Dermis microvascular lymphatic vessel endothelial cell (primary cell): ENCODE data around the gene PPFIA3. TPM values are rescaled to one million over a fixed set of nuclear protein-coding genes. Genes with fewer than 3 reads are reported as not detected.
A peak's percentile ranks its signal among the peaks of the same experiment; 100 is the strongest.
"Not testable (repeated sequence)": the region's sequence is repeated elsewhere in the genome, so short reads cannot be mapped to it uniquely, and the experiment has no call there.

Source experiments
- DNase-seq, 2 donors: peaks; one replicate each; pipeline versions ENCODE4 v3.0.0 to v3.0.0-alpha.2; 2010; ENCODE audit warnings: low read depth in 2 of 2
- total RNA-seq: library from RNA; depleted of rRNA; stranded (reverse); fragments of >200 nt; gene quantifications from 2 replicates; pipeline ENCODE4 v1.2.1, GENCODE V29; 2014

The PPFIA3 gene
- total RNA-seq, 1 donor from 2014 or later: 4.0 TPM

DNA sequence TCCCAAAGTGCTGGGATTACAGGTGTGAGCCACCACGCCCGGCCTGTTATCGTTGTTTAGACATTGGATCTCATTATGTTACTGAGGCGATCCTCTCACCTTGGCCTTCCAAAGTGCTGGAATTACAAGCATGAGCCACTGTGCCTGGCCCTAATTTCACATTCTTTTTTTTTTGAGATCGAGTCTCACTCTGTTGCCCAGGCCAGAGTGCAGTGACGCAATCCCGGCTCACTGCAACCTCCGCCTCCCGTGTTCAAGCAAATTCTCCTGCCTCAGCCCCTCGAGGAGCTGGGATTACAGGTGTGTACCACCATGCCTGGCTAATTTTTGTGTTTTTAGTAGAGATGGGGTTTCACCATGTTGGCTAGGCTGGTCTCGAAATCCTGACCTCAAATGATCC lies 3.9 kb downstream of the PPFIA3 start:
- DNase-seq: not testable (repeated sequence)

DNA sequence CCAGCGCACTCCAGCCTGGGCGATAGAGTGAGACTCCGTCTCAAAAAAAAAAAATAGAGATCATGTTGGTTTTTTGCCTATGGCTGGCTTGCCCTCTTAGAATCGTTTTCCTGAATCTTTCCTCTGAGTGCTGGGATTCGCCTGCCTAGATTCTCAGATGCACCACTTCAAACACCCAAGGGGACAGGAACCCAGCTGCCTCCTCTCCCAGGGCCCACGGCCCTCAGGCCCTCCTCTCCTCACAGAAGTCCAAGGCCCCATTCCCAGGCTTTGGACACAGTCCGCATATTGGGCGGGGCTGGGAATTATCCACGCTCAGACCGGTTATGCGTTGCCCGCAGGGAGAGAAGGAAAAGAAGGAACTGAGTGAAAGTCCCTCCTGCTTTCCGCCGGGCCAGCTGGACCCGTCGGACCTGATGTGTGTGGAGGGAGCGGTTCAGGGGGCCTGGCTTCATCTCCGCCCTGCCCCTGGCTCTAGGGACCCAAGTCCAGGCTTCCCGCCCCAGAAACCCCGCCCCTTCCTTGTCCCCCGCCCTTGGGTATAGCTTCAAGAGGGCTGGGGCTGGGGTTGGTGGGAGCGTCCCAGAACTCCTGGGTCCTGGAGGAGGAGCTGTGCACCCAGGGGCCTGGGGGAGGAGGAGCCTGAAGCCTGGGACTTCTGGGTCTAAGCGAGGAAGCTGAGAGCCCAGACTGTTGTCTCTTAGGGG lies 5.8 kb downstream of the PPFIA3 start:
- DNase-seq: no peak

- DNase-seq: no peak
These were observed 7.2 kb downstream of the PPFIA3 start for GRCh38 chr19:49126575-49126974.

DNA sequence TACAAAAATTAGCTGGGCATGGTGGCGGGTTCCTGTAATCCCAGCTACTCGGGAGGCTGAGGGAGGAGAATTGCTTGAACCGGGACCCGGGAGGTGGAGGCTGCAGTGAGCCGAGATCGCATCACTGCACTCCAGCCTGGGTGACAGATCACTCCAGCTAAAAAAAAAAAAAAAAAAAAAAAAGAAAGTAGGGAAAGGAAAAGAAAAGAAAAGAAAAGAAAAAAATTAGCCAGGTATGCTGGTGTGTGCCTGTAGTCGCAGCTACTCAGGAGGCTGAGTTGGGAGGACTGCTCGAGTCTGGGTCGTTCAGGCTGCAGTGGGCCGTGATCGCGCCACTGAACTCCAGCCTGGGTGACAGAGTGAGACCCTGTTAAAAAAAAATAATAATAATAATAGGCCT lies 7.9 kb downstream of the PPFIA3 start:
- DNase-seq: not testable (repeated sequence)

DNA sequence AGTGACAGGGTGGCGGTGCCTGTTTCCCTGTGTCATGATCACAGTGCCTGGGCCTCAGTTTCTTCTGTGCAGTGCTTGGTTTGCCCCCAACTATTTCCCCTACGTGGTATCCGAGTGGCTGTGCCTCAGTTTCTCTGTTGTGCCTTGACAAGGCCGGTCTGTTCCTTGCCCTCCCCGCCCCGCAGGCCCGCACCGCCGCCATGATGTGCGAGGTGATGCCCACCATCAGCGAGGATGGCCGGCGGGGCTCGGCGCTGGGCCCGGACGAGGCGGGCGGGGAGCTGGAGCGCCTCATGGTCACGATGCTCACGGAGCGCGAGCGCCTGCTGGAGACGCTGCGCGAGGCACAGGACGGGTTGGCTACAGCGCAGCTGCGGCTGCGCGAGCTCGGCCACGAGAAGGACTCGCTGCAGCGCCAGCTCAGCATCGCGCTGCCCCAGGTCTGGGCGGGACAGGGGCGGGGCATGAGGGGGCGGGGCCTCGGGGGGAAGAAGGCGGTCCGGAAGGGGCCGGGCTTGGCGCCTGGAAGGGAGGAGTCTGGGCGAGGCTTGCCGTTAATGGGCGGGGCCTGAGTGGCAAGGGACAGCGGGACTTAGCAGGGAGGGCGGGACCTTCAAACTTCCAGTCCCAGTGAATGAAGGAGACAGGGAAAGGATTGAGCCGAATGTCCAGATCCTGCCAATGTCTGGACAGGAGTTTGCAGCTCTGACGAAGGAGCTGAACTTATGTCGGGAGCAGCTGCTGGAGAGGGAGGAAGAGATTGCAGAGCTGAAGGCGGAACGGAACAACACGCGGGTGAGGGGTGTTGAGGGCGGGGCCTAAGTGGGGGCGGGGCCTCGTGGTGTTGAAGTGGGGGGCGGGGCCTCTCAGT lies 8.6 kb downstream of the PPFIA3 start:
- DNase-seq: peak; percentile 88 to 97

DNA sequence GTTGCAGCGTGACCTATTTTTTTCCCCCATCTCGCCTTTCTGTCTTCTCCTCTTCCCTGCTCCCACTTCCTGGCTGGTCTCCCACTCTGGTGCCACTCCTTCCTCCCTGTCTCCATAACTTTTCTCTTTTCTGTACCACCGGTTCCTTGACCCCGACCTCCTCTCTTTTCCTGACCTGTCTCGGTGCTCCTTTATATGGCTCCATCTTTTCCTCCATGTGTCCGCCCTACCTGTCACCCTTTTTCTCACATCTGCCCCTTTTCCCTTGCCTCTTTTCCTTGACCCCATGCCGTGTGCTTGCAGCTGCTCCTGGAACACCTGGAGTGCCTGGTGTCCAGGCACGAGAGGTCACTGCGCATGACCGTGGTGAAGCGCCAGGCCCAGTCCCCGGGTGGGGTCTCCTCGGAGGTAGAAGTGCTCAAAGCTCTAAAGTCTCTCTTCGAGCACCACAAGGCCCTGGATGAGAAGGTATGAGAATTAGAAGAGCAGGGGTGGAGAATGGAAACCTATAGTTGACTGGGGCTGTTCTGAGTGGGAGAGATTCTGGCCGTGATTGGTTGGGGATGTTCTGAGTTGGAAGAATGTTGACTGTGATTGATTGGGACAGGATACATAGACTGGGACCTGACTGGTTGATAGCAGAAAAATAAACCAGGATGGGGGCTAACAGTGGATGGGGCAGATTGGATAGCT lies 9.3 kb downstream of the PPFIA3 start:
- no peak for DNase-seq

DNA sequence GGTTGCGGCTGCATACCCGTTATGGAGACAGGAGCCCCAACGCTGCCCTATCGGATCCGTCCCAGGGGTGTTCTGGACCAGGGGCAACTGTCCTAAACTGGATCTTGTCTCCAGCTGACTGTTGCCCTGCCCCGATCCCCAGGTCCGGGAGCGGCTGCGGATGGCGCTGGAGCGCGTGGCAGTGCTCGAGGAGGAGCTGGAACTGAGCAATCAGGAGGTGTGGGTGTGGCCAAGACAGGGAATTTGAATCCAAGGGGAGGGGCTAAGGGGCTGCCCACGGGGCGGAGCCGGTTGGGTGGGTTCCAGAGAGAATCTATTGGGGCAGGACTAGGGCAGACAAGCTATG lies 9.9 kb downstream of the PPFIA3 start:
- DNase-seq: no peak

DNA sequence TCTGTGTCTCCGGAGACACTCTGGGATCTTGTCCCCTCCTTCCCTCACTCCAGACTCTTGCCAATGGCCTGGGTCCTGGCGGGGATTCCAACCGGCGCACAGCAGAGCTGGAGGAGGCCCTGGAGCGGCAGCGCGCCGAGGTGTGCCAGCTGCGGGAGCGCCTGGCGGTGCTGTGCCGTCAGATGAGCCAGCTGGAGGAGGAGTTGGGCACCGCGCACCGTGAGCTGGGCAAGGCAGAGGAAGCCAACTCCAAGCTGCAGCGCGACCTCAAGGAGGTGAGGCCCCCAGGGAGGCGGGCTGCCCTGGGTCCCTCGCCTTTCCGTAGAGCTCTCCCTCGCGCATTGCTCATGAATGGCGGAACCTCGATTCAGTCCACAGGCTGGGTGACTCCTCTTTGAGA lies 11.0 kb downstream of the PPFIA3 start:
- no peak for DNase-seq

- DNase-seq: no peak
These were observed 13.7 kb downstream of the PPFIA3 start for GRCh38 chr19:49132974-49133609.

GRCh38 chr19:49133621-49134454 lies 14.5 kb downstream of the PPFIA3 start:
- DNase-seq: peak in 1 of 2 donors; percentile 44

DNA sequence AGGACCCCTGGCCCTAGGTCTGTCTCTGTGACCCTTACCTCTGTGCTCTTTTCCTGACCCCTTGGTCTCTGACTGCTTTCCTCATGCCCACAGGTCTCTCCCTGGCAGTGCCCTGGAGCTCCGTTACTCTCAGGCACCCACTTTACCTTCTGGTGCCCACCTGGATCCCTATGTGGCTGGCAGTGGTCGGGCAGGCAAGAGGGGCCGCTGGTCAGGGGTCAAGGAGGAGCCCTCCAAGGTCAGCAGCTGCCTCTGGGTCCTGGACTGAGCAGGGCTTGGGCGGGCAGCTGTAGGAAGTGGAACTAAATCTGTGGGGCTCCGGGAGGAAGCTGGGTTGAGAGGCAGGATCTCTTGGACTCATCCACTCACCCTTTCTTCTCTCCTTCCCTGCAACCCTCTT lies 16.3 kb downstream of the PPFIA3 start:
- DNase-seq: no peak

DNA sequence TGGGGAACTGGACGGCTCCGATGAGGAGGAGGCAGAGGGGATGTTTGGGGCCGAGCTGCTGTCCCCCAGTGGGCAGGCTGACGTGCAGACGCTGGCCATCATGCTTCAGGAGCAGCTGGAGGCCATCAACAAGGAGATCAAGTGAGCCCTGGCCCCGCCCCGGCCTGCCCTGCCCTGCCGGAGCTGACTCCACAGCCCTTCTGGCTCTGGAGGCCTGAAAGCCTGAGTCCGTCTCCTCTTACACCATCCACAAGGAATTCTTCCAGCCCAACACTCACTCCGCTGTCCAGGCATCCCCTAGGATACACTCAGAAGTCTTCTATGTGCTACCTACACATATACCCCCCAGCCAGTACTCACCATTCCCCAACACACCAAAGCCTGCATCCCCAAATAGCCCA lies 17.4 kb downstream of the PPFIA3 start:
- DNase-seq: no peak

GRCh38 chr19:49140951-49141350 lies 21.6 kb downstream of the PPFIA3 start:
- no peak for DNase-seq

DNA sequence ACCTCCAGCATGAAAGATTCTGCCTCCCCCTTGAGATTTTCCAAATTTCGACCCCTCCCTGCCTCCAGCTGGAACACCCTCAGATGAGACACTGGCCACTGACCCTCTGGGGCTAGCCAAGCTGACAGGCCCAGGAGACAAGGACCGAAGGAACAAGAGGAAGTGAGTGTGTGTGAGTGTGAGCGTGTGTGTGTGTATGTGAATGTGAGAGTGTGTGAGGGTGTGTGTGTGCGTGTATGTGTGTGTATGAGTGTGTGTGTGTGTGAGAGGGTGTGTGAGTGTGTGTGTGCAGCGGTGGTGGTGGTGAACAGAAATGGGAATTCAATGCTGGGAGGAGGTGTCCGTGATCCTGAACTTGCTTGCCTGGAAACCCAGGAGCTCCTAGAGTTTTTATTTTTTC lies 22.0 kb downstream of the PPFIA3 start:
- no peak for DNase-seq

GRCh38 chr19:49142866-49143335 lies 23.6 kb downstream of the PPFIA3 start:
- DNase-seq: peak; percentile 77 to 91

DNA sequence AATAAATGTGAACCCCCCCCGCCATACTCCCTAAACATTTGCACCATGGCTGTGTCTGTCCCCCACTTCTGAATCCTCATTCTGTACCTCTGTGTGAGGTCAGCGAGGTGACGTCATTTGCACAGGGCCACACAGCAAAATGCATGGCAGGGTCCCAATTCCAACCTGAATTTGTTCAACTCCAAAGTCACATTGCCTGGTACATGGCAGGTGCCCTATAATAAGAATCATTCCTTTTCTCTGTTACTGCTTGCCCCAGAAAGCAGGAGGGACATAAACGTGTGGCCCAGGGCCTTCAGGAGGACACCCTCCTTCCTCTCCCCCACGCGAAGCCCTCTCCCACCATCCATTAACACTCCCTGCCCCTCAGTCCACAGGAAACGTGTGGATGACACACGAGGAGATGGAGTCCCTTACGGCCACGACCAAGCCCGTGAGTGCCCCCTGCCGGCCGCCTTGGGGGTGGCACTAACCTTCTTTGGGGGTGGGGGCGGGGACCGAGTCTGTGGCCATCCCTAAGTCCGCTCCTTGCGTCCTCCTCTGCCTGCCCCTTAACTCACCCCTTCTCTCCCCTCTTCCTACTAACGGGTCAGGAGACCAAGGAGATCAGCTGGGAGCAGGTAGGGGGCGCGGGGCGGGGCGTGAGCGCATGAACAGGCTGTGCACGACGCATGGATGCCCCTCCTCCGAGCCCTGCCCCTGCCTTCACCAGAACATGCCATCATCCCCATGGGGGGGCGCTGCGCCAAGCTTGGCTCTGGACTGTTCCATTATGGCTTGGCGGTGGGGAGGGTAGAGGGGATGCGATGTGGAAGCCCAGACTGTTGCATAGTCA lies 26.4 kb downstream of the PPFIA3 start:
- peak; percentile 41 to 81 for DNase-seq

DNA sequence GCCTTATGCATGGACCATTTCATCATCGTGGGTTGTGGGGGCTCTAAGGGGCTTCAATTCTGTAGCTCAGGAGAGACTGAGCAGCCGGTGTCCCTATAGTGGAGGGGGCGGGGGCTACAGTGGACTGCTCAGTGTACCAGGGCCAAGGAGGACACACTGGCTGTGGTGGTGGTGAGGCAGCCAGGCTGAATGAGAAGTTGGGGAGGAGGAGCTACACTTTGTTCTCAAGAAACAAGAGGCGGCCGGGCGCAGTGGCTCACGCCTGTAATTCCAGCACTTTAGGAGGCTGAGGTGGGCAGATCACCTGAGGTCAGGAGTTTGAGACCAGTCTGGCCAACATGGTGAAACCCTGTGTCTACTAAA lies 27.0 kb downstream of the PPFIA3 start:
- DNase-seq: not testable (repeated sequence)

DNA sequence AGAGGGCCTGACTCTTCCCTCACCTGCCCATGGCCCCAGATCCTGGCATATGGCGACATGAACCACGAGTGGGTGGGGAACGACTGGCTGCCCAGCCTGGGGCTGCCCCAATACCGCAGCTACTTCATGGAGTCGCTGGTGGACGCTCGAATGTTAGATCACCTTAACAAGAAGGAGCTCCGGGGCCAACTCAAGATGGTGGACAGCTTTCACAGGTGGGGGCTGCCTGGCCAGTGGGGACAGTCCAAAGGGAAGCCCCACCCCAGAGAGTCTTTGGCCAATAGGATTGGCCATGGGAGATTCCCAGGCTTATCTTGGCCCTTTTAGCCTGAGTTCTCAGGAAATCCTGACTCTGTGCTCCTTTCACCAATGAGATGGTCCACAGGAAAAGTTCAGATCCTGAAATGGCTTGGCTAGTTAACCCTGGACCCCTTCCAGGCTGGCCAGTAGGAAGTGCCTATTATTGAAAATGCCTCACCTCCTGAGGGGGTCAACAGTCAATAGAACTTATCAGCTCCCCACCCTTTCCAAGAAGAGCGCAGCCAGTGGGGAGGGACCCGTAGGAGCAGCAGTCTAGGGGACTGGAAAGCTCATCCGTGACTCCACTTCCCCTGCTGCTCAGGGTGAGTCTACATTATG lies 28.8 kb downstream of the PPFIA3 start:
- DNase-seq: peak; percentile 39 to 66
